OCI-LY7 (cell line): ENCODE measurements around the gene LRRC37A2.
"Not testable (repeated sequence)": the region's sequence is repeated elsewhere in the genome, so short reads cannot be mapped to it uniquely, and the experiment has no call there.

Source experiments
- EZH2phosphoT487 ChIP-seq: fragments of 200-600 bp; sonication (generic); IDR thresholded peaks from 2 replicates; pipeline ENCODE4 v1.6.1; 2018; ENCODE audit warnings: low read depth, borderline replicate concordance, mild to moderate bottlenecking, mixed run types, antibody characterized with exemption, low read length, moderate library complexity, mixed read lengths
- TF ChIP-seq, protein P1 (sequence below): fragments of 200-600 bp; sonication (generic); conservative IDR thresholded peaks from 2 replicates; pipeline ENCODE4 v1.5.1; 2014; ENCODE audit warnings: mild to moderate bottlenecking, antibody characterized with exemption, low read length, moderate library complexity, mixed read lengths

DNA sequence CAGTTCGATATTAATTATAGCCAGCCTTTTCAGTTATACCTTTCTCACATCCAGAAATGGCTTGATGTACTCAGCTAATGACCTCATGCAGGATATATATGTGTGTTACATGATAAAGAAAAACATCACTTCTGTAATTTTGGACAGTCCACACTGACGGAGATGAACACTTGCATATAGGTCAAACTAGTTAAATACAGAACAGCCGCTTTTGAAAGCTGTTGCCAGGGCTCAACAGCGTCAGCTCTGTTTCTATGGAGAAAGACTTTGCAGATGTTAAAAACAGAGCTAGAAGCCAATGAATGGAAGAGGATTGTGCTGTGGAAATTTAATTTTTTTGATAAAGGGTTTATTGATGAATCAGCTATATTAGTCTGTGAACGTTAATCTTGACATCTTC lies 44.6 kb upstream of the LRRC37A2 start:
- TF ChIP-seq, protein P1, sequence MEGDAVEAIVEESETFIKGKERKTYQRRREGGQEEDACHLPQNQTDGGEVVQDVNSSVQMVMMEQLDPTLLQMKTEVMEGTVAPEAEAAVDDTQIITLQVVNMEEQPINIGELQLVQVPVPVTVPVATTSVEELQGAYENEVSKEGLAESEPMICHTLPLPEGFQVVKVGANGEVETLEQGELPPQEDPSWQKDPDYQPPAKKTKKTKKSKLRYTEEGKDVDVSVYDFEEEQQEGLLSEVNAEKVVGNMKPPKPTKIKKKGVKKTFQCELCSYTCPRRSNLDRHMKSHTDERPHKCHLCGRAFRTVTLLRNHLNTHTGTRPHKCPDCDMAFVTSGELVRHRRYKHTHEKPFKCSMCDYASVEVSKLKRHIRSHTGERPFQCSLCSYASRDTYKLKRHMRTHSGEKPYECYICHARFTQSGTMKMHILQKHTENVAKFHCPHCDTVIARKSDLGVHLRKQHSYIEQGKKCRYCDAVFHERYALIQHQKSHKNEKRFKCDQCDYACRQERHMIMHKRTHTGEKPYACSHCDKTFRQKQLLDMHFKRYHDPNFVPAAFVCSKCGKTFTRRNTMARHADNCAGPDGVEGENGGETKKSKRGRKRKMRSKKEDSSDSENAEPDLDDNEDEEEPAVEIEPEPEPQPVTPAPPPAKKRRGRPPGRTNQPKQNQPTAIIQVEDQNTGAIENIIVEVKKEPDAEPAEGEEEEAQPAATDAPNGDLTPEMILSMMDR, result not testable (repeated sequence)
- TF ChIP-seq EZH2phosphoT487, result not testable (repeated sequence)
